Testis (tissue), 2 donors: ENCODE data around the gene SYNDIG1.

Experiments
- CTCF ChIP-seq, 3 experiments: fragments of 450-650 bp in 2 of 3; fragments of 200-600 bp in 1 of 3; sonication (generic) in 1 of 3; IDR thresholded peaks; one replicate each; pipeline ENCODE4 v1.5.1; 2016 to 2019; ENCODE audit warnings: antibody characterized with exemption in 3 of 3, mild to moderate bottlenecking in 2 of 3, moderate library complexity in 1 of 3
- POLR2A ChIP-seq: fragments of 450-650 bp; IDR thresholded peaks from one replicate; pipeline ENCODE4 v1.6.1; 2017; ENCODE audit warnings: antibody characterized with exemption, mild to moderate bottlenecking, moderate library complexity

- TF ChIP-seq CTCF (IDR thresholded peaks at IDR 0.05) (no peak), POLR2A (no peak)
These were observed 213.1 kb downstream of the SYNDIG1 start for GRCh38 chr20:24682496-24682985.
